HG02610 (cell line): ENCODE data around the gene UBN2.
A peak's percentile ranks its signal among the peaks of the same experiment; 100 is the strongest.
"Not testable (repeated sequence)": the region's sequence is repeated elsewhere in the genome, so short reads cannot be mapped to it uniquely, and the experiment has no call there.

Experiments
- ATAC-seq: cut with Tn5 transposase; IDR thresholded peaks from one replicate; pipeline ENCODE4 v1.9.1; 2021; ENCODE audit warnings: mild to moderate bottlenecking, moderate library complexity; ENCODE audit not compliant: unreplicated experiment

The UBN2 gene

GRCh38 chr7:139230774-139231512 is at the start of gene UBN2:
UBN2 (plus strand) TSS chr7:139231237; CDS start chr7:139231485, 248 bp downstream.
- peak; percentile 98 for ATAC-seq

GRCh38 chr7:139181404-139181803 is 49.6 kb upstream of the UBN2 start:
- no peak for ATAC-seq

- ATAC-seq: no peak
Measured at GRCh38 chr7:139182363-139182762, 48.7 kb upstream of the UBN2 start.

- ATAC-seq: no peak
Measured at GRCh38 chr7:139183251-139183650, 47.8 kb upstream of the UBN2 start.

GRCh38 chr7:139183878-139184338 is 47.1 kb upstream of the UBN2 start:
- ATAC-seq: no peak

GRCh38 chr7:139186146-139186545 is 44.9 kb upstream of the UBN2 start:
- no peak for ATAC-seq

GRCh38 chr7:139189357-139189756 is 41.7 kb upstream of the UBN2 start:
- ATAC-seq: no peak

GRCh38 chr7:139192014-139192706 is 38.9 kb upstream of the UBN2 start:
- no peak for ATAC-seq

- no peak for ATAC-seq
Measured at GRCh38 chr7:139200382-139200781, 30.7 kb upstream of the UBN2 start.

GRCh38 chr7:139203992-139204391 is 27.0 kb upstream of the UBN2 start:
- no peak for ATAC-seq

- ATAC-seq: no peak
Measured at GRCh38 chr7:139205843-139206242, 25.2 kb upstream of the UBN2 start.

GRCh38 chr7:139212133-139212532 is 18.9 kb upstream of the UBN2 start:
- ATAC-seq: no peak

- ATAC-seq: not testable (repeated sequence)
Measured at GRCh38 chr7:139213489-139213888, 17.5 kb upstream of the UBN2 start.

- ATAC-seq: no peak
Measured at GRCh38 chr7:139218173-139218572, 12.9 kb upstream of the UBN2 start.

- ATAC-seq: no peak
Measured at GRCh38 chr7:139224219-139224618, 6.8 kb upstream of the UBN2 start.

GRCh38 chr7:139224836-139225235 is 6.2 kb upstream of the UBN2 start:
- not testable (repeated sequence) for ATAC-seq

- ATAC-seq: not testable (repeated sequence)
Measured at GRCh38 chr7:139225286-139226157, 5.5 kb upstream of the UBN2 start.

GRCh38 chr7:139226158-139226515 is 4.9 kb upstream of the UBN2 start:
- not testable (repeated sequence) for ATAC-seq

GRCh38 chr7:139226988-139227488 is 4.0 kb upstream of the UBN2 start:
- ATAC-seq: not testable (repeated sequence)

- ATAC-seq: no peak
Measured at GRCh38 chr7:139230023-139230422, 1.0 kb upstream of the UBN2 start.

GRCh38 chr7:139230484-139230773 is 608 bp upstream of the UBN2 start:
- no peak for ATAC-seq
